ENCODE measurements around the gene BRD1. TPM values are rescaled to one million over a fixed set of nuclear protein-coding genes. Genes with fewer than 3 reads are reported as not detected.

The BRD1 gene
- 10 to 100 TPM; 34.1 to 46.0 (median 35.2) TPM for polyA plus RNA-seq (ENCODE audit: insufficient read length in 4 of 4)

DNA sequence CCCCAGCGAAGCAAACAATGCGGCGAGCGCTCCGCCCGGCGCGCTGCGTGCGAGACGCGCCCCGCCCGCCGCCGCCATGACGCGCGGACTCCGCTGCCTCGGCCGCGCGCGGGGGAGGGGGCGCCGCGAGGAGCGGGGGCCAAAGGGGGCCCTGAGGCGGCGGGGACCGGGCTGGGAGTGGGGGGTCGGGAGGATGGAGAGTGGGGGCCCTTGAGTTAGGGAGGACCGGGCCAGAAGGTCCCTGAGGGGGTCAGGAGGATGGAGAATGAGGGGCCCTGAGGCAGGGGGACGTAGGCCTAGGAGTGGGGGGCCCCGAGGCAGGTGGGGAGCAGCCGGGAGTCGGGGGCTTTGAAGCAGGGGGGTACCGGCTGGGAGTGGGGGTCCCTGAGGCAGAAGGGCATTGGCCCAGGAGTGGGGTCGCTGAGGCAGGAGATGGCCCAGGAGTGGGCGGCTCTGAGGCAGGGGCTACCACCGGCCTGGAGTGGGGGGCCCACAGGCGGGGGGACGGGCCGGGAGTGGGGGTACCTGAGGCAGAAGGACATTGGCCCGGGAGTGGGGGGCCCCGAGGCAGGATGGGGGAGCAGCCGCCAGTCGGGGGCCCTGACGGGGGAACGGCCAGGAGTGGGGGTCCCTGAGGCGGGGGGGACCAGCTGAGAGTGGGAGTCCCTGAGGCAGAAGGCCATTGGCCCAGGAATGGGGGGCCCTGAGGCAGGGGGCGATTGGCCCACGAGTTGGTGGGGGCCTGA, at the start of gene BRD1:
Gene BRD1 (minus strand): TSS at position 21 of the 746 bp plus-strand sequence. CDS start 3,556 bp downstream, outside the sequence.
- no peak for DNase-seq (ENCODE audit: low read depth in 4 of 4, low spot score in 3 of 4)

- no peak for DNase-seq (ENCODE audit: low read depth in 4 of 4, low spot score in 3 of 4)
Observed at GRCh38 chr22:49873228-49873940, 45.7 kb upstream of the BRD1 start.

- no peak for DNase-seq (ENCODE audit: low read depth in 4 of 4, low spot score in 3 of 4)
Observed at GRCh38 chr22:49872347-49872746, 44.7 kb upstream of the BRD1 start.

DNA sequence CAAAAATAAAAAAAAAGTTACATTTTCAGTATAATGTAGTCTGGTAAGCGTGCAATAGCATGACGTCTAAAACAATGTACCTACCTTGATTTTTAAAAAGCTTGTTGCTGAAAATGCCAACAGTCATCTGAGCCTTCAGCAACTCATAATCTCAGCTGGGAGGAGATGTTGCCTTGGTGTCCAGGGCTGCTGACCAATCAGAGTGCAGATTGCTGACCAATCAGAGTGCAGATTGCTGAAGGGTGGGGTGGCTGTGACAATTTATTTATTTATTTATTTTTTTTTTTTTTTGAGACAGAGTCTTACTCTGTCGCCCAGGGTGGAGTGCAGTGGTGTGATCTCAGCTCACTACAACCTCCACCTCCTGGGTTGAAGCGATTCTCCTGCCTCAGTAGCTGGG, 43.8 kb upstream of the BRD1 start:
- DNase-seq (ENCODE audit: low read depth in 4 of 4, low spot score in 3 of 4): no peak

DNA sequence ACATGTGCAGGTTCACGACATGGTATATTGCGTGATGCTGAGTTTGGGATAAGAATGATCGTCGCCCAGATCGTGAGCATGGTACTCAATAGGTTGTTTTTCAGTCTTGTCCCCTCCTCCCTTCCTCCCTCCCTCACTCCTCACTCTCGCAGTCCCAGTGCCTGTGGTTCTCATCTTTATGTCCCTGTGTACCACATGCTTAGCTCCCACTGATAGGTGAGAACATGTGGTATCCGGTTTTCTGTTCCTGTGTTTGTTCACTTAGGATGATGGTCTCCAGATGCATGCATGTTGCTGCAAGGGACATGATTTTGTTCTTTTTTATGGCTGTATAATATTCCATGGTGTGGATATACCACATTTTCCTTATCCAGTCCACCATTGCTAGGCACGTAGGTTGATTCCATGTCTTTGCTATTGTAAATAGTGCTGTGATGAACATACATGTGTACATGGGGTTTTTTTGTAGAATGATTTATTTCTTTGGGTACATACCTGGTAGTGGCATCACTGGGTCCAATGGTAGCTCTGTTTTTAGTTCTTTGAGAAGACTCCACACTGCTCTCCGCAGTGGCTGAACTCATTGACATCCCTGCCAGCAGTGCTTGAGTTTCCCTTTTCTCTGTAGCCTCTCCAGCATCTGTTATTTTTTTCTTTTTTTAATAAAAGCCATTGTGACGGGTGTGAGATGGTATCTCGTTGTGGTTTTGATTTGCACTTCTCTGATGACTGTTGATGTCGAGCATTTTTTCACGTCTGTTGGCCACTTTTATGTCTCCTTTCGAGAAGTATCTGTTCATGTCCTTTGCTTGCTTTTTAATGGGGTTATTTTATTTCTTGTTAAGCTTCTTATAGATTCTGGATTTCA, 42.4 kb upstream of the BRD1 start:
- DNase-seq (ENCODE audit: low read depth in 4 of 4, low spot score in 3 of 4): no peak

DNA sequence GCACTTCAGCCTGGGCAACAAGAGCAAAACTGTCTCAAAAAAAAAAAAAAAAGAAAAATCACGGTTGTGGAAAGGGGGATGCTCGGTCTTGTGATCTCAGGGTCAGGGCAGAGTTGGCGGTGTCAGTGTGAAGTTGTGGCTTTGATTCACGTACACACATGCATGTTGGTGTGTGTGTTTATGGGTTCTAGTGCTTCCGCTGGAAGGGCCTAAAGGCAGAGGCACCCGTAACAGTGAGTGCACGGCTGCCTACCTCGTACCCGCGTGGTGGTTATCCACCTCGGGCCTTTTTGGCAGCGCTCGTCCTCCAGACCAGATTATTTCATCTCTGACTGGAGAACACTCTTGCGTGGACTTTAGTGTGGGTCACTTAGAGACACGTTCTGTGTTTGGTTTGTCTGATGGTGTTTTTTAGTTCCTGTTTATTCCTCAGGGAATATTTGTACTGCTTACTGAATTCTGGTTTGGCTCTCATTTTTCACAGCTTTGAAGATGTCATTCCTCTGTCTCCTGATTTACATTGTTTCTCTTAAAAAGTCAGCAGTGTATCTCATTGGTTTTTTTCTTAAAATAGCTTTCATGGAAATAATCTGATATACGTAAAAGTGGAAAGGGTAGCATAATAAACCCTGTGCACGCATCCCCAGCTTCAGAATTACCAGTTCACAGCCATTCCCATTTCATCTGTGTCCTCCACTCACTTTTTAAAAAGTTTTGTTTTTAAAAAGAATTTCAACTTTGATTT, 41.6 kb upstream of the BRD1 start:
- DNase-seq (ENCODE audit: low read depth in 4 of 4, low spot score in 3 of 4): no peak

- no peak for DNase-seq (ENCODE audit: low read depth in 4 of 4, low spot score in 3 of 4)
Observed at GRCh38 chr22:49867303-49868265, 39.9 kb upstream of the BRD1 start.

- no peak for DNase-seq (ENCODE audit: low read depth in 4 of 4, low spot score in 3 of 4)
Observed at GRCh38 chr22:49866646-49867045, 39.0 kb upstream of the BRD1 start.

DNA sequence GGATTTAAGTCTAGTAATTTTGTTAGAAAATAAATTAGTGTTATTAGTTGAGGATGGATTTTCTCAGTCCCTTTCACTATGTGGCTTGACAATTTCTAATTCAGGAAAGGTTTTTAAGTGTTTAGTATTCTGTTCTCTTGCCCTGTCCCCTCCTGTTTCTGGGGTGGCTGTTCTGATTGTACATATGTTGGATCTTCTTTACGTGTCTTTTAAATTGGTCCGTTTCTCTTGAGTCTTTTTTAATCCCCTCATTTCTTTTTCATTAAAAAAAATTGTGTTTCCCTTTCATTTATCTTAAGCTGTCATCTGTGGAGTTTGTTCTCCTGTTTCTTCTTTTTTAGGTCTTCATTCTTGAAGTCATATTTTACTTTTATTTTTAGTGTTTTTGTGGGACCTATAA, 38.5 kb upstream of the BRD1 start:
- no peak for DNase-seq (ENCODE audit: low read depth in 4 of 4, low spot score in 3 of 4)

DNA sequence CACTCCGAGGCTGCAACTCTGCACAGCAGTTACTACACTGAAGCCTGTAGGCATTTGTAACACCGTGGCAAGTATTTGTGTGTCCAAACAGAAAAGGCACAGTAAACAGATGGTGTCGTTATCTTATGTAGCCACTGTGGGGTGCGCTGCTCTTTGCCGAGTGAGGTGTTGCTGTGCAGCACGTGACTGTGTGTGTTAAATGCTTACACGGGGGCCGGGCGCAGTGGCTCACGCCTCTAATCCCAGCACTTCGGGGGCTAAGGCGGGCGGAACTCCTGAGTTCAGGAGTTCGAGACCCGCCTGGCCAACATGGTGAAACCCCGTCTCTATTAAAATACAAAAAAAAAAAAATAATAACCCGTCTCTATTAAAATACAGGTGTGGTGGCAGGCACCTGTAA, 37.5 kb upstream of the BRD1 start:
- no peak for DNase-seq (ENCODE audit: low read depth in 4 of 4, low spot score in 3 of 4)

DNA sequence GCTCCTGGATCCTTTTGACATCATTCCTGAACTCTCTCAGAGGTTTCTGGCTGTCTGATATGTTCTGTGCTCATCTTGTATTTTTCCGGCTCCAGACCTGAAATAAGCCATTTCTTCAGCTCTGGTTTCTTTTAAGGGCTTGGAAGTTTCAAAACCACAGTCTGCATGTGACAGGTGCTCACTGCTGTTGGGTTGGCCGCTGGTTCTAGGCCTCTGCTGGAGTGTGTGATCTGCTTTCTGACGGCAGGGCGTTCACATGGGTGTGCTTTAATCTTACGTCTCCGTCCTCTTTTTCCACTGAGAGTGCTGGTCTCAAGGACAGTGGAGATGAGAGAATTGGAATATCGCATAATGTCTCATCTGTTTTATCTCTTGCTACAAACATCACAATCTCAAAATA, 36.3 kb upstream of the BRD1 start:
- no peak for DNase-seq (ENCODE audit: low read depth in 4 of 4, low spot score in 3 of 4)

GRCh38 chr22:49862496-49862776, 34.8 kb upstream of the BRD1 start:
- no peak for DNase-seq (ENCODE audit: low read depth in 4 of 4, low spot score in 3 of 4)

DNA sequence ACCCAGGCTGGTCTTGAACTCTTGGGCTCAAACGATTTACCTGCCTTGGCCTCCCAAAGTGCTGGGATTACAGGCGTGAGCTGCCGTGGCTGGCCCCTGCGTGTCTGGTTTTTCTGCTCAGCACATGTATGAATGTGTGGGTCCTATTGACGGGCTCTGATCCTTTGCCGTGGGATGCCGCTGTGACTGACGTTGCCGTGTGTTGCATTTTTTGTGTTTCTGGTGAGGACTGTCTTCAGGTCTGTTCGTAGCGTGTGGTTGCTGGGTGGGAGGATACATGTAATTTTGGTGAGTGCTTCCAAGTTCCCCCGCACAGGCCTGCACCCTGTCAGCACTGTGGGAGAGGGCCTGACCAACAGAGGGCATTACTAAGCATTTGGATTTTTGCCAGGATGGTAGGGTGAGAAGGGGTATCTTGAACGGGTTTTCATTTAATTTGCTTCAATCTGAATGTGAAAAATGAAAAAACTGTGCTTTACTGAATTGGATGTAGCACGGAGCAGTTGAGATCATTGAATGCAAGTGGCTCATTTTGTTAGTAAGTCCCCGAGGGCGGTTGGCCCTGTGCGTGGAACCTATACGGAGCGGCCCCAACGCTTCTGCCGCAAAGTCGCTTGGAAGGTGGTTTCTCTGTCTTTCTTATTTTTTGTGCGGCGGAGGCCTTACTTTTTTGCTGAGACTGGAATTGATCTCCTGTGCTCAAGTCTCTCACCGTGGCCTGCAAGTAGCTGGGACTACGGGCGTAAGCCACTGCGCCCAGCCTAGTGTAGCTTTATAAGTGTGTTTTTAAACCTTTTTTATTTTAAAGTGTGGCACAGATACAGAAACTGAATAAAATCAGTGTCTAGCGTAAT, 34.2 kb upstream of the BRD1 start:
- no peak for DNase-seq (ENCODE audit: low read depth in 4 of 4, low spot score in 3 of 4)

DNA sequence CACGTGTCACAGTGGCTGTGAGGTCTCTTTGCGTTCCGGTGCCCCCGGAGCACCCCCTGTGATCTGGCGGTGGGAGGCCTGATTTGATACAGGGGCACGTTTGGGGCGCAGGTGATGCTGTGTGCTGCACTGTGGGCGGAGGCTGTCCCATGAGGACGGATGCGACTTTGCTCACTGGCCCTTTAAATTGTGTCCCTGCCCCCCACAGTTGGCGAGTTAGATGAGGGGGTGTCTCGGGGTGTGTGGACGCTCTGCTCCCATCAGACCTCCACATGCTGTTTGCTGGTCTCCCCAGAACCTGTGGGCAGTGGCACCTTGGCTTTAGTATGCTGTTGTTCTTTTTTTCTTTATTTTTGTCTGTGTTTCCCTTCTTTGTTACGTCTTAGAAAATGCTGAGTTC, 31.2 kb upstream of the BRD1 start:
- DNase-seq (ENCODE audit: low read depth in 4 of 4, low spot score in 3 of 4): no peak

DNA sequence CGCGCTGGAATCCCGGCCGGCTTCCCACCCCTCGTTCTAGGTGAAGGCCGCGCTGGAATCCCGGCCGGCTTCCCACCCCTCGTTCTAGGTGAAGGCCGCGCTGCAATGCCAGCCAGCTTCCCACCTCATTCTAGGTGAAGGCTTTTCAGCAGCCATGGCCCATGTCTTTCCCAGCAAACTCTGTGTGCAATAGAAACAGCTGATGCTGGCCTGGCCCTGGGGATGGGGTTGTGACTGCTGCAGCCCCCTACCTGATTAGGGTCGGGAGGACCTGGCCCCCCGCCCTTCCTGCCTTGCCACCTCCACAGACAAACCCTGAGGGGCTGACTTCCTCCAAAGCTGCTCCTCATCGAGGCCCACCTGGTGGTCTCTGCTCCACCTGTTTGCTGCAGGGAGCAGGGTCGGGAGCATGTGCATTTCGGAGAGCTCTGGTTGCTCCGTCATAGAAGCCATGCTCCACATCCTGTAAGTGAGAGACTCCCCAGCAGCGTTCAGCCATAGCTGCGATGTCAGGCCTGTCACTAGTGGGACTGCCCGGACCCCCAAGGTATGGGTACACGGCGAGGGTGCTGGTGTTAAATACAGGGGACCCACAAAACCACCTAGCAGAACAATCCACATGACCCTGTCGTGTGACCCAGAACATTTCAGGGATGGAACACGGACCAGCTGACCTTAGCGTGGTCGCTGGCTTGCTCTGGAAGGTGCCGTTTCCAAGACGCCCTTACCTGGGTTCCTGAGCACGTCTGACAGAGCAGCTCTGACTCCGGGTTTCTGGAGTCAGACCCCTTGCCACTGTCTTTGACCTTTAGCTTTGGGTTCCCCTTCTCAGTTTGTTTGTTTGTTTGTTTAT, 29.3 kb upstream of the BRD1 start:
- no peak for DNase-seq (ENCODE audit: low read depth in 4 of 4, low spot score in 3 of 4)

GRCh38 chr22:49856343-49856742, 28.7 kb upstream of the BRD1 start:
- DNase-seq (ENCODE audit: low read depth in 4 of 4, low spot score in 3 of 4): no peak

DNA sequence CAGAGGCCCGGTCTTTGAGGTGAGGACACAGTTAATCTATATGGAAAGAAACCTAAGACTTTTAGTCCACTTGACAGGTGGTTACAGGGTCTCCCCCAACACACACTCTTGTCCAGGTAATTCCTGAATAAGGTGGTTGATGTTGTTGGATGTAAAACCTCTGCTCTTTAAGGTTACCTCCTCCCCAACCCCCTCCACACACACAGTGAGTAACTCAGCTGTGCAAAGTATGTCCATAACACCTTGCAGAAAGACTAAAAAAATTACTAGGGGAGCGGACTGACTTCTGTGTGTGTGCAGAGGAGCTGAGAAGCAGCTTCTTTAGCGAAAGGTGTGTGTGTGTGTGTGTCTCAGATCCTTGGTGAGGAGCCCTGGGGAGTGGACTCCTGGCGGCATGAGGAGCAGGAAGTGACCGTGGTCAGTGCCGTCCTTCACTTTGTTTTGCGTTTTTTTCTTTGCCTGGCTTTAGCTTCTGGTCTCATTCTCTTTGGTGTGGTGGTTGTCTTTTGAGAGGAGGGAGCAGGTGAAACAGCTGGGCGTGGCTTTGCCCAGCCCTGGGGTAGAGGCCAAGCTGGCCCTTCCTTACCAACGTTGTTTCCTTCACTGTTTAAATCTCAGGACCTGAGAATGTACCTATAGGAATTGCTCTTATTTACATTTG, 27.7 kb upstream of the BRD1 start:
- DNase-seq (ENCODE audit: low read depth in 4 of 4, low spot score in 3 of 4): no peak

All from left renal pelvis (tissue), 4 donors.